Esophagus muscularis mucosa (tissue), 3 donors: ENCODE data around the gene ARPC1B.
"Not testable (repeated sequence)": the region's sequence is repeated elsewhere in the genome, so short reads cannot be mapped to it uniquely, and the experiment has no call there.

Experiments
- POLR2AphosphoS5 ChIP-seq, 2 donors: sonication (generic); formaldehyde crosslinking; IDR thresholded peaks; one replicate each; pipeline ENCODE4 v1.6.1; 2017; ENCODE audit warnings: antibody characterized with exemption in 2 of 2
- TF ChIP-seq, protein P1 (sequence below), 3 experiments: fragments of 200-600 bp in 2 of 3; fragments of 450-650 bp in 1 of 3; sonication (generic) in 2 of 3; IDR thresholded peaks; one replicate each; pipeline ENCODE4 v1.5.1; 2017 to 2019; ENCODE audit warnings: antibody characterized with exemption in 3 of 3, mild to moderate bottlenecking in 2 of 3, moderate library complexity in 1 of 3

DNA sequence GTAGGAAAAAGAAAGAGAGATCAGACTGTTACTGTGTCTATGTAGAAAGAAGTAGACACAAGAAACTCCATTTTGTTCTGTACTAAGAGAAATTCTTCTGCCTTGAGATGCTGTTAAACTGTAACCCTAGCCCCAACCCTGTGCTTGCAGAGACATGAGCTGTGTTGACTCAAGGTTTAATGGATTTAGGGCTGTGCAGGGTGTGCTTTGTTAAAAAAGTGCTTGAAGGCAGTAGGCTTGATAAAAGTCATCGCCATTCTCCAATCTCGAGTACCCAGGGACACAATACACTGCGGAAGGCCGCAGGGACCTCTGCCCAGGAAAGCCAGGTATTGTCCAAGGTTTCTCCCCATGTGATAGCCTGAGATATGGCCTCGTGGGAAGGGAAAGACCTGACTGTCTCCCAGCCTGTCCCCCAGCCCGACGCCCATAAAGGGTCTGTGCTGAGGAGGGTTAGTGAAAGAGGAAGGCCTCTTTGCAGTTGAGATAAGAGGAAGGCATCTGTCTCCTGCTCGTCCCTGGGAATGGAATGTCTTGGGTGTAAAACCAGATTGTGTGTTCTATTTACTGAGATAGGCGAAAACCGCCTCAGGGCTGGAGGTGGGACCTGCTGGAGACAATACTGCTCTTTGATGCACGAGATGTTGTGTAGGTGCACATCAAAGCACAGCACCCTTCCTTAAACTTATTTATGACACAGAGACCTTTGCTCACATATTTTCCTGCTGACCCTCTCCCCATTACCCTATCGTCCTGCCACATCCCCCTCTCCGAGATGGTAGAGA is 57.4 kb downstream of the ARPC1B start:
- TF ChIP-seq, protein P1, sequence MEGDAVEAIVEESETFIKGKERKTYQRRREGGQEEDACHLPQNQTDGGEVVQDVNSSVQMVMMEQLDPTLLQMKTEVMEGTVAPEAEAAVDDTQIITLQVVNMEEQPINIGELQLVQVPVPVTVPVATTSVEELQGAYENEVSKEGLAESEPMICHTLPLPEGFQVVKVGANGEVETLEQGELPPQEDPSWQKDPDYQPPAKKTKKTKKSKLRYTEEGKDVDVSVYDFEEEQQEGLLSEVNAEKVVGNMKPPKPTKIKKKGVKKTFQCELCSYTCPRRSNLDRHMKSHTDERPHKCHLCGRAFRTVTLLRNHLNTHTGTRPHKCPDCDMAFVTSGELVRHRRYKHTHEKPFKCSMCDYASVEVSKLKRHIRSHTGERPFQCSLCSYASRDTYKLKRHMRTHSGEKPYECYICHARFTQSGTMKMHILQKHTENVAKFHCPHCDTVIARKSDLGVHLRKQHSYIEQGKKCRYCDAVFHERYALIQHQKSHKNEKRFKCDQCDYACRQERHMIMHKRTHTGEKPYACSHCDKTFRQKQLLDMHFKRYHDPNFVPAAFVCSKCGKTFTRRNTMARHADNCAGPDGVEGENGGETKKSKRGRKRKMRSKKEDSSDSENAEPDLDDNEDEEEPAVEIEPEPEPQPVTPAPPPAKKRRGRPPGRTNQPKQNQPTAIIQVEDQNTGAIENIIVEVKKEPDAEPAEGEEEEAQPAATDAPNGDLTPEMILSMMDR (IDR thresholded peaks at IDR 0.05) = not testable (repeated sequence)
- TF ChIP-seq POLR2AphosphoS5 (IDR thresholded peaks at IDR 0.05) = not testable (repeated sequence)
